H9 (cell line): Measurements from ENCODE around the gene USH2A. TPM values are rescaled to one million over a fixed set of nuclear protein-coding genes. Genes with fewer than 3 reads are reported as not detected.

Experiments
- DNase-seq: peaks from one replicate; pipeline ENCODE4 v3.0.0-alpha.2; 2017
- H2AFZ ChIP-seq: one replicate; pipeline ENCODE4 v1.6.1; 2013; ENCODE audit warnings: mild to moderate bottlenecking, low read length, control low read depth, moderate library complexity
- H2AK5ac ChIP-seq: 2 replicates; pipeline ENCODE4 v1.6.1; 2013; ENCODE audit warnings: low read length, control low read depth, mixed read lengths; ENCODE audit not compliant: insufficient read length
- H2BK120ac ChIP-seq: one replicate; pipeline ENCODE4 v1.6.1; 2013; ENCODE audit warnings: low read depth, mild to moderate bottlenecking, low read length, control low read depth, inconsistent platforms; ENCODE audit not compliant: poor library complexity, severe bottlenecking
- H2BK12ac ChIP-seq: 2 replicates; pipeline ENCODE4 v1.6.1; 2013; ENCODE audit warnings: low read length, control low read depth, mixed read lengths, low read depth; ENCODE audit not compliant: insufficient read length
- H2BK15ac ChIP-seq: 2 replicates; pipeline ENCODE4 v1.6.1; 2013; ENCODE audit warnings: low read depth, low read length, control low read depth
- H2BK20ac ChIP-seq: one replicate; pipeline ENCODE4 v1.6.1; 2013; ENCODE audit warnings: low read depth, mild to moderate bottlenecking, low read length, control low read depth, inconsistent platforms; ENCODE audit not compliant: poor library complexity, severe bottlenecking
- H2BK5ac ChIP-seq: 2 replicates; pipeline ENCODE4 v1.6.1; 2013; ENCODE audit warnings: low read length, control low read depth, mixed read lengths; ENCODE audit not compliant: insufficient read length
- H3K14ac ChIP-seq: 2 replicates; pipeline ENCODE4 v1.6.1; 2013; ENCODE audit warnings: low read length, control low read depth; ENCODE audit not compliant: insufficient read depth
- H3K18ac ChIP-seq: 2 replicates; pipeline ENCODE4 v1.6.1; 2013; ENCODE audit warnings: low read depth, mild to moderate bottlenecking, mixed read lengths, low read length, control low read depth; ENCODE audit not compliant: insufficient read length
- H3K23ac ChIP-seq: 2 replicates; pipeline ENCODE4 v1.6.1; 2013; ENCODE audit warnings: low read length, control low read depth, mixed read lengths, low read depth; ENCODE audit not compliant: insufficient read length
- H3K23me2 ChIP-seq: 2 replicates; pipeline ENCODE4 v1.6.1; 2013; ENCODE audit warnings: low read depth, mild to moderate bottlenecking, mixed read lengths, low read length, control low read depth; ENCODE audit not compliant: insufficient read length, poor library complexity, severe bottlenecking
- H3K27ac ChIP-seq: 2 replicates; pipeline ENCODE4 v1.5.1; 2013; ENCODE audit warnings: low read length, control low read depth, mixed read lengths, low read depth; ENCODE audit not compliant: insufficient read length
- H3K27me3 ChIP-seq: 2 replicates; pipeline ENCODE4 v1.6.1; 2013; ENCODE audit warnings: low read length, control low read depth, inconsistent platforms; ENCODE audit not compliant: insufficient read depth
- H3K4ac ChIP-seq: 2 replicates; pipeline ENCODE4 v1.6.1; 2013; ENCODE audit warnings: low read depth, mild to moderate bottlenecking, control low read depth, inconsistent platforms, low read length, moderate library complexity
- H3K4me1 ChIP-seq: 2 replicates; pipeline ENCODE4 v1.6.1; 2013; ENCODE audit warnings: low read length, control low read depth, inconsistent platforms; ENCODE audit not compliant: insufficient read depth
- H3K4me2 ChIP-seq: 2 replicates; pipeline ENCODE4 v1.6.1; 2013; ENCODE audit warnings: low read length, control low read depth, mixed read lengths; ENCODE audit not compliant: insufficient read length, insufficient read depth
- H3K56ac ChIP-seq: 2 replicates; pipeline ENCODE4 v1.6.1; 2013; ENCODE audit warnings: low read depth, mild to moderate bottlenecking, mixed read lengths, low read length, control low read depth; ENCODE audit not compliant: insufficient read length
- H3K79me1 ChIP-seq: 2 replicates; pipeline ENCODE4 v1.6.1; 2013; ENCODE audit warnings: low read depth, mild to moderate bottlenecking, moderate library complexity, low read length, control low read depth, inconsistent platforms; ENCODE audit not compliant: insufficient read depth, poor library complexity, severe bottlenecking
- H3K79me2 ChIP-seq: 2 replicates; pipeline ENCODE4 v1.6.1; 2013; ENCODE audit warnings: low read length, control low read depth, inconsistent platforms; ENCODE audit not compliant: insufficient read depth
- H3K9ac ChIP-seq: 2 replicates; pipeline ENCODE4 v1.6.1; 2013; ENCODE audit warnings: low read length, control low read depth, mixed read lengths; ENCODE audit not compliant: insufficient read length; ENCODE audit errors: extremely low read depth
- H3K9me3 ChIP-seq: one replicate; pipeline ENCODE4 v1.6.1; 2013; ENCODE audit warnings: low read depth, low read length, inconsistent platforms; ENCODE audit not compliant: control insufficient read depth
- H3T11ph ChIP-seq: one replicate; pipeline ENCODE4 v1.6.1; 2013; ENCODE audit warnings: mild to moderate bottlenecking, low read length, control low read depth, inconsistent platforms
- H4K20me1 ChIP-seq: one replicate; pipeline ENCODE4 v1.6.1; 2013; ENCODE audit not compliant: control insufficient read depth, insufficient read length, insufficient read depth
- H4K5ac ChIP-seq: 2 replicates; pipeline ENCODE4 v1.6.1; 2013; ENCODE audit warnings: low read depth, mild to moderate bottlenecking, mixed read lengths, low read length, control low read depth; ENCODE audit not compliant: insufficient read length
- H4K8ac ChIP-seq: replicated peaks from 2 replicates; pipeline ENCODE4 v1.6.1; 2013; ENCODE audit warnings: low read length, control low read depth, mixed read lengths, low read depth; ENCODE audit not compliant: insufficient read length
- H4K91ac ChIP-seq: 2 replicates; pipeline ENCODE4 v1.6.1; 2013; ENCODE audit warnings: low read depth, mild to moderate bottlenecking, moderate library complexity, mixed read lengths, low read length, control low read depth; ENCODE audit not compliant: insufficient read length
- H3K27ac Mint-ChIP-seq, 3 experiments: 2 replicates in 2 of 3; 3 replicates in 1 of 3; pipeline ENCODE4 v1.8.0; 2020 to 2021; ENCODE audit warnings: mixed read lengths in 3 of 3, mild to moderate bottlenecking in 1 of 3, moderate library complexity in 1 of 3
- H3K27me3 Mint-ChIP-seq: 2 replicates; pipeline ENCODE4 v1.8.0; 2021; ENCODE audit warnings: low read depth, mild to moderate bottlenecking, moderate library complexity, mixed read lengths
- H3K36me3 Mint-ChIP-seq, 3 experiments: 2 replicates in 2 of 3; 3 replicates in 1 of 3; pipeline ENCODE4 v1.8.0; 2020 to 2021; ENCODE audit warnings: low read depth in 3 of 3, mixed read lengths in 3 of 3; ENCODE audit not compliant: insufficient read depth in 1 of 3
- H3K4me1 Mint-ChIP-seq, 2 experiments: 2 replicates each; pipeline ENCODE4 v1.8.0; 2020; ENCODE audit warnings: mixed read lengths in 2 of 2
- H3K4me3 Mint-ChIP-seq, 2 experiments: 2 replicates in 1 of 2; 3 replicates in 1 of 2; pipeline ENCODE4 v1.8.0; 2020 to 2021; ENCODE audit warnings: mild to moderate bottlenecking in 2 of 2, mixed read lengths in 2 of 2, moderate library complexity in 1 of 2
- H3K9me3 Mint-ChIP-seq, 2 experiments: 2 replicates in 1 of 2; 3 replicates in 1 of 2; pipeline ENCODE4 v1.8.0; 2020; ENCODE audit warnings: mild to moderate bottlenecking in 2 of 2, mixed read lengths in 2 of 2, moderate library complexity in 1 of 2
- CTCF ChIP-seq: fragments of 200-600 bp; sonication (generic); conservative IDR thresholded peaks from 3 replicates; pipeline ENCODE4 v1.8.0; 2021; ENCODE audit warnings: antibody characterized with exemption, mild to moderate bottlenecking
- WGBS: extraction: QIAGEN DNeasy Blood & Tissue Kit; methylation state at CpG from one replicate; pipeline ENCODE4 v1.1.7; 2013; ENCODE audit warnings: missing lambda C conversion rate, low lambda C conversion rate, mixed read lengths; ENCODE audit not compliant: insufficient read length; ENCODE audit errors: extremely low coverage; 5-methylcytosine and 5-hydroxymethylcytosine counted together
- total RNA-seq: library from RNA; stranded (reverse); gene quantifications from 2 replicates; pipeline ENCODE4 v1.2.1, GENCODE V29; 2021

Gene USH2A
- total RNA-seq, 1 experiment from 2014 or later: 0.11 TPM

GRCh38 chr1:216184126-216184680, 239.0 kb downstream of the USH2A start:
- no peak overlapping the region for H3K4me3 Mint-ChIP-seq
- Histone ChIP-seq H2AFZ (no peak overlapping the region), H2AK5ac (no peak overlapping the region), H2BK15ac (no peak overlapping the region), H4K91ac (no peak overlapping the region), H3K9me3 (no peaks in the 10 kb centered on the region), H3K18ac (no peak overlapping the region), H3K23ac (no peak overlapping the region), H4K8ac (no peak overlapping the region), H3K27me3 (no peaks in the 10 kb centered on the region), H3K79me1 (no peaks in the 10 kb centered on the region), H3K23me2 (no peaks in the 10 kb centered on the region), H2BK12ac (no peak overlapping the region), H4K5ac (no peak overlapping the region), H3K4me1 (peaks cover 10% of the 10 kb centered on the region; the same call in 1 of the 2 replicates), H3K79me2 (no peaks in the 10 kb centered on the region), H2BK120ac (no peak overlapping the region), H3K14ac (no peak overlapping the region), H3T11ph (no peak overlapping the region), H3K56ac (no peak overlapping the region), H3K4me2 (no peak overlapping the region), H3K4ac (no peak overlapping the region), H2BK20ac (no peak overlapping the region), H3K27ac (no peak overlapping the region), H2BK5ac (no peak overlapping the region), H4K20me1 (no peaks in the 10 kb centered on the region), H3K9ac (no peak overlapping the region)
- no CpG with 5 or more reads among the region's 2 CpGs for WGBS
- H3K9me3 Mint-ChIP-seq: no peaks in the 10 kb centered on the region
- DNase-seq: no peak
- H3K36me3 Mint-ChIP-seq: no peaks in the 10 kb centered on the region
- peaks cover 35 to 38% of the 10 kb centered on the region in 2 experiments for H3K4me1 Mint-ChIP-seq
- no peak for TF ChIP-seq CTCF
- H3K27me3 Mint-ChIP-seq: no peaks in the 10 kb centered on the region
- peak overlapping the region in 1 of 3 experiments; percentile 65; a peak in 2 of 7 replicates for H3K27ac Mint-ChIP-seq
